Colonic mucosa (tissue), 4 donors: ENCODE measurements around the gene ARMC5. TPM values are rescaled to one million over a fixed set of nuclear protein-coding genes. Genes with fewer than 3 reads are reported as not detected.

Source experiments
- DNase-seq: peaks from one replicate; pipeline ENCODE4 v3.0.0-alpha.2; 2020
- H3K27ac ChIP-seq: fragments of 200-600 bp; one replicate; pipeline ENCODE4 v1.8.0; 2021
- H3K27me3 ChIP-seq: fragments of 200-600 bp; one replicate; pipeline ENCODE4 v1.8.0; 2021
- H3K36me3 ChIP-seq: fragments of 200-600 bp; one replicate; pipeline ENCODE4 v1.8.0; 2021
- H3K4me1 ChIP-seq: fragments of 200-600 bp; one replicate; pipeline ENCODE4 v1.8.0; 2021; ENCODE audit warnings: mild to moderate bottlenecking
- H3K4me3 ChIP-seq: fragments of 200-600 bp; one replicate; pipeline ENCODE4 v1.8.0; 2021
- H3K9ac ChIP-seq, 2 donors: one replicate each; pipeline ENCODE4 v1.7.0; 2013; ENCODE audit warnings: control low read depth in 2 of 2, low read depth in 2 of 2, low read length in 2 of 2
- H3K9me3 ChIP-seq: fragments of 200-600 bp; one replicate; pipeline ENCODE4 v1.8.0; 2021
- intact Hi-C: fragments of 100-400 bp; cut with DNase I; formaldehyde crosslinking; loops from one replicate; pipeline ENCODE4 v1.14.1; 2022
- total RNA-seq, 2 donors: library from RNA; stranded (reverse); fragmentation: NEBNext Ultra II Directional in 1 of 2; extraction: Animal tissue kit (Norgen Biotek cat#: 25700) in 1 of 2; gene quantifications; one replicate each; pipeline ENCODE4 v1.2.1, GENCODE V29; 2021
- TF ChIP-seq, protein P1 (sequence below): fragments of 200-600 bp; IDR thresholded peaks from one replicate; pipeline ENCODE4 v1.8.0; 2022; ENCODE audit warnings: antibody characterized with exemption, mild to moderate bottlenecking
- donor health status: healthy.
- donor health status: DM: no; HTN: no; CAD: no.
- donor health status: DM: no; HTN: no; CAD: no.

The ARMC5 gene
- total RNA-seq, 2 donors from 2014 or later: 5.5 to 13.2 TPM

DNA sequence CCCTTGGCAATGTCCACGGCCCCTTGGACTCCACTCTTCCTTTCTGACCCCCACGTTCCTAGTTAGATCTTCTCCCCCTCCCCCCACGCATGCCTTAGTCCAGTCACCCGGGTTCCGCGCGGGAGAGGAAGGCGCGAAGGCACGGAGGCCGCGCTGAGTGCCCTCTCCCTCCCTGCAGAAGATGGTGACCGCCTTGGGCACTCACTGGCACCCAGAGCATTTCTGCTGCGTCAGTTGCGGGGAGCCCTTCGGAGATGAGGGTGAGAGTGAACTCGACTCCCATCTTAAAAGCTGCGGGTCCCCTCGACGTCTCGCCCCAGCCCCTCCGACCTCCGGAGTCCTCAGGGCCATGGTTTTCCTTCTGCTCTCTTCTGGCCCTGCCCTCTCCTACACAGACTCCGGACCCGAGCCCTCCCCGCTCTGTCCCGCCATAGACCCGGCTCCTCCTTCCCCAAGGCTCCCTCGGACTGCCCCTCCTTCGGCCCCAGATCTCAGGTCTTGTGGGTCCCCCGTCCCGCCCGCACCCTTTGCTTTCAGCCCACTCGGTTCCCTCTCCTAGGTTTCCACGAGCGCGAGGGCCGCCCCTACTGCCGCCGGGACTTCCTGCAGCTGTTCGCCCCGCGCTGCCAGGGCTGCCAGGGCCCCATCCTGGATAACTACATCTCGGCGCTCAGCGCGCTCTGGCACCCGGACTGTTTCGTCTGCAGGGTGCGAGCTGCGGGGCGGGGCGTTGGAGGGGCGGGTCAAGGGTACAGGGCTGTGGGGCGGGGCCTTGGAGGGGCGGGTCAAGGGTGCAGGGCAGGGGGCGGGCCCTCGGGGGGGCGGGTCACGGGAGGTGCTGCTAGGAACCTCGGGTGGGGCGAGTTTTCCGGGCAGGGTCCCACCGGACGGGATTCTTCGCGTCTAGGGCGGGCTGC is 17.3 kb downstream of the ARMC5 start:
- no peaks in the 10 kb centered on the region for H3K9me3 ChIP-seq
- intact Hi-C loops: no loop called here
- peak; percentile 97 for DNase-seq
- H3K27ac ChIP-seq: peak overlapping the region; percentile 95
- no peaks in the 10 kb centered on the region for H3K36me3 ChIP-seq
- H3K4me3 ChIP-seq: peak overlapping the region; percentile 44
- H3K27me3 ChIP-seq: no peaks in the 10 kb centered on the region
- peaks cover 10% of the 10 kb centered on the region for H3K4me1 ChIP-seq
- TF ChIP-seq, protein P1, sequence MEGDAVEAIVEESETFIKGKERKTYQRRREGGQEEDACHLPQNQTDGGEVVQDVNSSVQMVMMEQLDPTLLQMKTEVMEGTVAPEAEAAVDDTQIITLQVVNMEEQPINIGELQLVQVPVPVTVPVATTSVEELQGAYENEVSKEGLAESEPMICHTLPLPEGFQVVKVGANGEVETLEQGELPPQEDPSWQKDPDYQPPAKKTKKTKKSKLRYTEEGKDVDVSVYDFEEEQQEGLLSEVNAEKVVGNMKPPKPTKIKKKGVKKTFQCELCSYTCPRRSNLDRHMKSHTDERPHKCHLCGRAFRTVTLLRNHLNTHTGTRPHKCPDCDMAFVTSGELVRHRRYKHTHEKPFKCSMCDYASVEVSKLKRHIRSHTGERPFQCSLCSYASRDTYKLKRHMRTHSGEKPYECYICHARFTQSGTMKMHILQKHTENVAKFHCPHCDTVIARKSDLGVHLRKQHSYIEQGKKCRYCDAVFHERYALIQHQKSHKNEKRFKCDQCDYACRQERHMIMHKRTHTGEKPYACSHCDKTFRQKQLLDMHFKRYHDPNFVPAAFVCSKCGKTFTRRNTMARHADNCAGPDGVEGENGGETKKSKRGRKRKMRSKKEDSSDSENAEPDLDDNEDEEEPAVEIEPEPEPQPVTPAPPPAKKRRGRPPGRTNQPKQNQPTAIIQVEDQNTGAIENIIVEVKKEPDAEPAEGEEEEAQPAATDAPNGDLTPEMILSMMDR: no peak
- H3K9ac ChIP-seq: peak overlapping the region; percentile 79 to 82

DNA sequence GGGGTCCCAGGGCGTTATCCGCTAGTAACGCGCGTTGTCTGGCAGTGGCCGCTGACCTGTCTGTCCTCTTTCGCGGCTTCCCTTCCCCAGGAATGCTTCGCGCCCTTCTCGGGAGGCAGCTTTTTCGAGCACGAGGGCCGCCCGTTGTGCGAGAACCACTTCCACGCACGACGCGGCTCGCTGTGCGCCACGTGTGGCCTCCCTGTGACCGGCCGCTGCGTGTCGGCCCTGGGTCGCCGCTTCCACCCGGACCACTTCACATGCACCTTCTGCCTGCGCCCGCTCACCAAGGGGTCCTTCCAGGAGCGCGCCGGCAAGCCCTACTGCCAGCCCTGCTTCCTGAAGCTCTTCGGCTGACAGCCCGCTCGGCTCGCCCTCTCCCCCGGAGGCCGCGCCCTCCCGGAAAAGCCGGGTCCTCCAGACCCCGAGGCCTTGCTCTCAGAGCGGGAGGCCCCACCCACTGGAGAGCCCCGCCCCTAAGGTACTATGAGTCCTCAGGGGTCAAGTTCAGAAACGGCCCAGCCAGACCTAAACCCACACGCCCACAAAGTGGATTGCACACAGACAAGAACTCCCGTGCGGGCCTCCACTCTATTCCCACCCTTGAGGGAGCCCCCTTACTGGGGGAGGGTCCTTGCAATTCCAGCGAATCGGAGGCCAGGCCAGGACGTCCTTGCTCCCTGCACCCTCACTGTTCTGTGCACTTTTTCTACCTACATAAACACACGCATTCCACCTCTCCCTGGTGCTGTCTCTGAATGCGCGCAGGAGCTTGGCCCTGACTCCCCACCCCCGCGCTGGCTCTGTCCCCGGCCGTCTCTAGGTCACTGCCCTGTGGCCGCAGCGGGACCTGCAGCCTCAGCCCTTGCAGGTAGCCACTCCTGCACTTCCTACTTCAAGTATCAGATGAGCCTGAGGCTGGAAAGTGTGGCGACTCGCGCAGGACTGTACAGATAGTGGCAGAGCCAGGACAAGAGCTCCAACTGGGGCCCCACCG is 18.2 kb downstream of the ARMC5 start:
- Histone ChIP-seq H3K4me3 (peak overlapping the region; percentile 44), H3K27me3 (no peaks in the 10 kb centered on the region), H3K4me1 (peaks cover 10% of the 10 kb centered on the region), H3K9ac (peak overlapping the region; percentile 79 to 82), H3K36me3 (no peaks in the 10 kb centered on the region), H3K9me3 (no peaks in the 10 kb centered on the region), H3K27ac (peak overlapping the region; percentile 95)
- intact Hi-C loops: no loop called here
- TF ChIP-seq, protein P1: peak; percentile 28
- peak; percentile 92 for DNase-seq

DNA sequence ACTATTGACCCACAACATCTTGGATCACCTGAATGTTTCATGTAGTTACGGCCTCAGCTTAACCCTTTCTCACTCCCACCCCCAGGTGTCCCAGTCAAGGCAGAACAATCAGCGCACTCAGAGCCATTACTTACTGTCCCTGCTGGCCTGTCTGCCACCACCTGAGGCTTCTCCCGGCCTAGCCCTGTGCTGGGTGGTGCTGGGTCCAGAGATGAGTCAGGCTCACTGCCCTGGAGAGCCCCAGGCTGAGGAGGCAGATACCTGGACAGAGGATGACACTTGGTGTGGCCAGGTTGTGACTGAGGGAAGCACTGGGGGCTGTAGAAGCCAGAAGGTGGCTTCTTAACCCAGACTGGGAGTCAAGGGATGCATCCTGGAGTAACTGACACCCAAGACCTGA is 19.7 kb downstream of the ARMC5 start:
- H3K36me3 ChIP-seq: no peaks in the 10 kb centered on the region
- no peaks in the 10 kb centered on the region for H3K9me3 ChIP-seq
- peaks cover 10% of the 10 kb centered on the region for H3K4me1 ChIP-seq
- H3K27ac ChIP-seq: no peak overlapping the region
- intact Hi-C loops: no loop called here
- TF ChIP-seq, protein P1: no peak
- DNase-seq: no peak
- H3K9ac ChIP-seq: no peak overlapping the region
- no peaks in the 10 kb centered on the region for H3K27me3 ChIP-seq
- H3K4me3 ChIP-seq: no peak overlapping the region

DNA sequence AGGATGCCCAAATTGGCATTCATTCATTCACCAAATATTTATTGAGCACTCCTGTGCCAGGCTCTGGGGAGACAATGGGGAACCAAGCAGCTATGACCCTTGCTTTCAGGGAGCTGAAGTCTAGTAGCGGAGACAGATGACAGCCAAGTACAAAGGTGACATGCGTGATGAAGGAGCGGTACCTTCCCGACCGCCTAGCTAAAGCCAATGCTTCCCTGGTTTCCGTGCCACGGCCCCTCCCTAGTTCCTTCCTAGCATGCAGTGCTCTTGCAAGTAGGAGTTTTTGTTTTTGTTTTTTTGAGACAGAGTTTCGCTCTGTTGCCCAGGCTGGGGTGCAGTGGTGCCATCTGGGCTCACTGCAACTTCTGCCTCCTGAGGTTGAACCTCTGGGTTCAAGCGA is 20.4 kb downstream of the ARMC5 start:
- peaks cover 10% of the 10 kb centered on the region for H3K4me1 ChIP-seq
- H3K4me3 ChIP-seq: no peak overlapping the region
- H3K9me3 ChIP-seq: no peaks in the 10 kb centered on the region
- no peaks in the 10 kb centered on the region for H3K27me3 ChIP-seq
- H3K9ac ChIP-seq: no peak overlapping the region
- no peak for DNase-seq
- H3K27ac ChIP-seq: no peak overlapping the region
- intact Hi-C loops: no loop called here
- no peaks in the 10 kb centered on the region for H3K36me3 ChIP-seq
- TF ChIP-seq, protein P1: no peak

DNA sequence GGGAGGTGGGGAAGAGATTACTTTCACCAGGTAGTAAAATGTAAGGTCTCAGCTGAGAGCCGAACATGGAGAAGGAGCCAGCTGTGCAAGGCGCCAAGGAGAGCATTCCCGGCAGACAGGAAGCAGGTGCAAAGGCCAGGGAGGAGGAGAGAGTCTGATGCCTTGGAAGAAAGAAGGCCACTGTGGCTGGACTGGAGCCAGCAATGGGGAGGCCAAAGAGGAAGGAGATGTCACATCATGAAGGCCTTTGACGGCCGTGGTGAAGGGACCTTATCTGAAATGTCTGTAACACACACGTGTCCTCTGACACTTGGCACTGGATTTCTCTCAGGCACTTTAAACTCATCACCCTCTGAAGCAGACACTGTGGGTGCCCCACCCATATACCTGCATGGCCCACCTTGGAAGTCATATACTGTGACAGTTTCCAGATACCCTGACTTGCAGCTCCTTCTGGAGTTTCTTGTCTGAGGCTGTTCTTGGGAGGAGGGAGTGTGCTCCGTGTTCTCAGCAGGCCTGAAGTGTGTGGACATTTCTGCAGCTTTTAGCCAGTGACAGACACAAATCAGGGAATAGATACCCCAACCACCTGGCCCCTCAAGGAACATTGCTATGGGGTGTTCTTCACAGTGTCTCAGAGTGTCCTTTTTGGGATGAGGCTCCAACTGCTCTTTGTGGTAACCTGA is 21.7 kb downstream of the ARMC5 start:
- H3K4me3 ChIP-seq: no peak overlapping the region
- H3K4me1 ChIP-seq: peaks cover 6% of the 10 kb centered on the region
- H3K36me3 ChIP-seq: no peaks in the 10 kb centered on the region
- intact Hi-C loops: no loop called here
- H3K9me3 ChIP-seq: no peaks in the 10 kb centered on the region
- TF ChIP-seq, protein P1: no peak
- H3K9ac ChIP-seq: no peak overlapping the region
- DNase-seq: peak; percentile 71
- H3K27ac ChIP-seq: peak overlapping the region; percentile 2
- no peaks in the 10 kb centered on the region for H3K27me3 ChIP-seq
